DMS153 treated with DMSO at 0.1 percent for 48 hours (cell line): ENCODE results near the gene GIGYF2.
"Not testable (repeated sequence)": the region's sequence is repeated elsewhere in the genome, so short reads cannot be mapped to it uniquely, and the experiment has no call there.

Experiments
- DNase-seq: peaks from one replicate; lab custom pipeline; 2025; ENCODE audit not compliant: unreplicated experiment; lab: John Stamatoyannopoulos, UW

The GIGYF2 gene

DNA sequence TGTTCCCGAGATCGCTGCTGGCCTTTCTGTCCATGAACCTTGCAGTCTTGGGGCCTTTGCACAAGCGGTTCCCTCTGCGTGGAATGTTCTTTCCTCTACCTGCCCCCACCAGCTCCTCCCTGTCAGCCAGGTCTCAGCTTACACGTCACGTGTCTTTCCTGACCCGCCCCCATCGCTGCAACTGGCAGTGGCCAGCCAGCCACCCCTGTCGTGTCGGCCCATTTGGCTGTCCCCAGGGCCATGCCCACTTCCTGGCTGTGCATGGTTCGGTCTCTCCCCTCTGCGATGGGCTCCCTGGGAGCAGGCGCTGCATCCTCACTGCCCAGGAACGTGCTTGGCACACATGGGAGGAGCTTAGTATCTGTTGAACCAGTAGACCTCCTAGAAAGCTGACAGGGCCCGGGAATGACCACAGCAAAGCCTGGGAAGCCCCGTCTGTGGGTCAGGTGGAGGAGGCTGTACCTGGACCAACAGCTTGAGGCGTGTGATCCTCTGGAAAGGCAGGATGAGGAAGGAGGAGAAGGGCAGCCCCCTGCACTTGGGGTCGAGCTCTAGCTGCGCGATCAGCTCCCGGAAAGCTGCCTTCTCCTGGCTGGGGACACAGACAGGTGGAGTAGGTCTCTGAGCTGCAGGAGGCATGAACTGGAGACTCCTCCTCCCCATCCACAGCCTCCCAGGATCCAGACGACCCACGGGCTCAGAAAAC, 193.9 kb downstream of the GIGYF2 start:
- DNase-seq = peak; percentile 74

DNA sequence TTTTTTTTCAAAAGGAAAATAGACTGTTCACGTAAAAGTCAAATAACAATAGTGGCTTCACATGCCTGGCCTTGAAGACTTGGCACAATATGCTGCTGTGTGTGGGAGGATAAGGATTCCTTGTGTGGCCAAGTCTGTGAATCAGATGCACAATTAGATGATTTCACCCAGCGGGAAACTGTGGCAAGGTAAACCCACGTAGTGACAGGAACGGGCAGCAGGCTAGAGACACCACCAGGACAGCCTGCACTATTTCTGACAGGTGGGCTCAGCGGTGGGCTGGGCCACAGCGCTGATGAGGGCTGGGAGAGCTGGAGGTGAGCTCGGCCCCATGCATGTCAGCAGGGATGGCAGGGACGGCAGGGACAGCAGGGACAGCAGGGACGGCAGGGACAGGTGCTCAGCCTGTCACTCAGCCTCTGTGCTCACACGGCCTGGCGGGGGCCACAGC, 194.5 kb downstream of the GIGYF2 start:
- DNase-seq = no peak

DNA sequence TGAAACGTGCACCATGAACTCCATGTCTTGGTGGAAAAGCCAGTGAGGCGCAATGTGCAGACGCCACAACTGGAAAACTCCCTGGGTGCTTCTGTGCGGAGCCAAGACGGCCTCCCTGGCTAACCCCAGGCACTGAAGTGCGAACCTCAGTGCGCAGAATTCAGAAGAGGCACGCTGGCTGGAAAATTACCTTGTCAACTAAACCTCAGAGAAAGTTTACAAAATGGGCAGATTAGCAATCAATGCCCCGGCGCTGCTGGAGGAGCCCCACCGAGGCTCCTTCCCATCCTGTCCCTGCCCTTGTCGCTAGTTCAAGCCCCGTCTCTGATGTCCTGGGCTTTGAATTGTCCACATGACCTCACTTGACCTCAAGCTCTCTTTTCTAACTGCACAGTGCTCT, 195.1 kb downstream of the GIGYF2 start:
- no peak for DNase-seq

DNA sequence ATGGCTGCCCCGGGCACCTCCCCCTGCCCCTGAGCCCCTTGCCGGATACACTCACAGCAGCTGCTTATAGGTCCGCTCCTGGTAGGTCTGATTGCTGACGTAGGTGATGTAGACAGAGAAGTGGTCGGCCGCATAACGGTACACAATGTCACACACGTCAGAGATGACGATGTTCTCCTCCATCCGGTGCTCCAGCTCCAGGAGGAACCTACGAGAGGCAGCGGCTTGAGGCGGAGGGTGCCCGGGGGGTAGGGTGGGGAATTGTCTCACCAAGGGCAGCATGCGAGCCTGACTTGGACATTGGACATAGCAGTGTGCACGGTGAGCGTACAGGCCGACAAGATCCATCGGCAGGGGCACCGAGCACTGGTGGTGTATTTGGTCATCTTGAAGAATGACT, 195.7 kb downstream of the GIGYF2 start:
- no peak for DNase-seq

DNA sequence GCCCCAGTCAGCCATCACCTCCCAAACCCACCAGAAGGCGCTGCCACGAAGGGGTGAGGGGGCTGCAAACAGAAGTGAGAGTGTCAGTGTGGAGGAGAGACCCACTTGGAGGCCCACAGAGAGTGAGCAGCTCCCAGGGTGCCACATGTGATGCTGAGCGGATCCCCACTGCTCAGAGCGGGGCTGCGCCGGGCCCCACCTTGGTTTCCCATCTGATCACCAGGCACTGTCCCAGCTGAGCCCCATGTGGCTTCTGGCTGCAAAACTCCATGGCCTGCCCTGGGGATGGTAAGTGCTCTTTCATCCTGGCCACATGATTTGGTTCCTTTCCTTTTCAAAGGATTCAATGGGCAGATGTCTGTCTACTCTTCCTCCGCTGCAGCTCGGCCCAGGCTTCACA, 196.7 kb downstream of the GIGYF2 start:
- no peak for DNase-seq

DNA sequence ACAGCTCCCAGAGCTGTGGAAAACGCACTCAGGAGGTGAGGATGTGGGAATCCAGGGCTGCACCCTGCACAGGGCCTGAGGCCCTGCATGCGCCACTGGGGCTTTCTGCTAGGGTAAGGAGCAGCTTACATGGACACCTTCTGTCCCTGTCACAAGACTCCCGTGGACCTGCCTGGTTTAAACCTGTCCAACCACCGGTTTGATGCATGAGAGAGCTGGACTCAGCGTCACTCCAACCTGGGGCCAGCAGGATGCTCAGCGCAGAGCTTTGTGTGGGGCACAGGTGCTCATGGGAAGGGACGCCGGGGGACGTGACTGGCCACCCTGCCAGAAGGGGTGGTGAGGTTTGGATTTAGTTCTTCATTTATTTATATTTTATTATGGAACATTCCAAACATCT, 197.1 kb downstream of the GIGYF2 start:
- DNase-seq = no peak

DNA sequence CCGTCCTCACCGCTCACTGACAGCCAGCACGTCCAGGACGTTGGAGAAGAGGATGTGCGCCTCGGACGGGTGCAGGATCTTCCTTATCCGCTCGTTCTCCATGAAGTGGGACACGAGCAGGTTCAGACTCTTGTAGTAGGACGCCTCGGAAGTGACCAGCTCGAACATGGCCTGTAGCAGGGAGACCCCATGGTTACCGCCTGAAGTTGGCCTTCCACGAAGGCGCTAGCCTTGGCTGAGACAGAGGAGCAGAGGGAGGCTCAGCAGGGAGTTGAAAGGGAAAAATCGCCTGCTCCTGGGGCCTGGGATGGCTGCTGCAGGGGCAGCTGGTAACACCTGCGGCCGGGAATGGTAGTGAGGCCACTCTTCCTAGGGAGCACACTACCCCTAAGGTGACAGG, 197.6 kb downstream of the GIGYF2 start:
- DNase-seq = no peak

DNA sequence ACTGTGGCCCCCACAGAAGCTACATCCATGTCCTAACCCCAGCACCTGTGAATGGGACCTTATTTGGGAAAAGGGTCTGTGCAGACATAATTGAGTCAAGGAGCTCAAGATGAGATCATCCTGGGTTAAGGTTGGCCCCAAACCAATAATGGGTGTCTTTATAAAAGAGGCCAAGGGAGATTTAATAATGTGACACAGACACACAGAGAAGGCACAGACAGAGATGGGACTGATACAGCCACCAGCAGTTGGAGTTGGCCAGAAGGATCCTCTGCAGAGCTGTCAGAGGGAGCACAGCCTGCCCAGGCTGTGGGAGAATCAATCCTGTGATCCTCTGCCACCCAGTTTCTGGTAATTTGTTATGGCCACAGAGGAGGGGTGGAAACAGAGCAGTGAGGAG, 199.0 kb downstream of the GIGYF2 start:
- DNase-seq = no peak

DNA sequence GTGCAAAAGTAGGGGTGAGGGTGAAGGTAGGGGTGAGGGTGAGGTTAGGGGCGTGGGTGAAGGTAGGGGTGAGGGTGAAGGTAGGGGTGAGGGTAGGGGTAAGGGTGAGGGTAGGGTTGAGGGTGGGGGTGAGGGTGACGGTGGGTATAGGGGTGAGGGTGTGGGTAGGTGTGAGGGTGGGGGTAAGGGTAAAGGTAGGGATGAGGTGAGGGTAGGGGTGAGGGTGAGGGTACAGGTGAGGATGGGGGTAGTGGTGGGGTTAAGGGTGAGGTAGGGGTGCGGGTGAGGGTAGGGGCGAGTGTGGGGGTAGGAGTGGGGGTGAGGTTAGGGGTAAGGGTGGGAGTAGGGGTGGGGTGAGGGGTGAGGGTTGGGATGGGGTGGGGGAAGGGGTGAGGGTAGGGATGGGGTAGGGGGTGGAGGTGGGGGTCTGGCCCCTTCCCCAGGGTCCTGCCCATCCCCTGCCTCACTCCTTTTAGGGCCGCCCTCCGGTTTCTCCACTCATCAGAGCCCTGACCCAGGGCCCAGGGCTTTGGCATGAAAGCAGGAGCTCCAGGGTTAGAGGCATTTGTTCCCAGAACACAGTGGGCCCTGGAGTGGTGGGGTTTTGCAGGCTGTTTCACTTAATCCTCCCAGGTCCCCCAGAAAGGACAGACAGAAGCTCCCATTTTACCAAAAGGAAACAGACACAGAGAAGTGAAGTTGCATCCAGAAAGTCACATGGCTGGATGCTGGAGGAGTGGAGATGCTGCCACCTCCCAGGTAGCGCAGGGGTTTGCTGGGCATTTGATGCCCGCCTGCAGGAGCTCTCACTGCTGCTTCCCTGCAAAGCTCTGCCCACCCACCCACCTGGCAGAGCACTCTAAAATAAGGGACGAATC, 199.8 kb downstream of the GIGYF2 start:
- DNase-seq = no peak

DNA sequence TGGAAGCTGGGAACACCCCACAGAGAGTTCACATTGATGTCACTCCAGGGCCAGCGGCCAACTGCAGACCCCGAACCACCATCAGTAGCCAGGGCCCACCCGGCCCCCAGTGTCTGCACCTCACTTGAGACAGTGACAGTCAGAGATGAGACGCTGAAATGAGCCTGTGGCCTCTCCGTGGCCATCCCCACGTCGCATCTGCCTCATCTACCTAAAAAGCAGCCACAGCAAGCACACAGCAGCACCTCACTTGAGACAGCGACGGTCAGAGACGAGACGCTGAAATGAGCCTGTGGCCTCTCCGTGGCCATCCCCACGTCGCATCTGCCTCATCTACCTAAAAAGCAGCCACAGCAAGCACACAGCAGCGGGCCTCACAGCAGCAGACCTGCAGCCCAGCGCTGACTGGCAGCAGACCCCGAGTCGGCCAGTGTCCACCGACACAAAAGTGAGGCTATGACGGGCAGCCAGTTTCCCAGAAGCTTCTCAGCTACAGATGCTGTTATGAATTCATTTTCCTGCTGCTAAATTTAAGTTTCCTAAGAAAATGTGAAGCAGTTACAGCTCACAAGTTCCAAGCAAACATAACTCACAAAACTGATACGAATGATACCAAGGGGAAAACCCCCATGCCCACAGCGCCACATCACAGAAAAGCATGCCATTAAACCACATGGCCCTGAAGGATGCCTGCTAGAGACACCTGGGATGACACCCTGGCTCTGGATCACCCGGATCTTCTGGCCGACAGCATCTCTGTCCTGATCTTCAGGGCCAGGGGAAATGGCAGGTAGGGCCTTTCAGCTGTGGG, 200.7 kb downstream of the GIGYF2 start:
- no peak for DNase-seq

DNA sequence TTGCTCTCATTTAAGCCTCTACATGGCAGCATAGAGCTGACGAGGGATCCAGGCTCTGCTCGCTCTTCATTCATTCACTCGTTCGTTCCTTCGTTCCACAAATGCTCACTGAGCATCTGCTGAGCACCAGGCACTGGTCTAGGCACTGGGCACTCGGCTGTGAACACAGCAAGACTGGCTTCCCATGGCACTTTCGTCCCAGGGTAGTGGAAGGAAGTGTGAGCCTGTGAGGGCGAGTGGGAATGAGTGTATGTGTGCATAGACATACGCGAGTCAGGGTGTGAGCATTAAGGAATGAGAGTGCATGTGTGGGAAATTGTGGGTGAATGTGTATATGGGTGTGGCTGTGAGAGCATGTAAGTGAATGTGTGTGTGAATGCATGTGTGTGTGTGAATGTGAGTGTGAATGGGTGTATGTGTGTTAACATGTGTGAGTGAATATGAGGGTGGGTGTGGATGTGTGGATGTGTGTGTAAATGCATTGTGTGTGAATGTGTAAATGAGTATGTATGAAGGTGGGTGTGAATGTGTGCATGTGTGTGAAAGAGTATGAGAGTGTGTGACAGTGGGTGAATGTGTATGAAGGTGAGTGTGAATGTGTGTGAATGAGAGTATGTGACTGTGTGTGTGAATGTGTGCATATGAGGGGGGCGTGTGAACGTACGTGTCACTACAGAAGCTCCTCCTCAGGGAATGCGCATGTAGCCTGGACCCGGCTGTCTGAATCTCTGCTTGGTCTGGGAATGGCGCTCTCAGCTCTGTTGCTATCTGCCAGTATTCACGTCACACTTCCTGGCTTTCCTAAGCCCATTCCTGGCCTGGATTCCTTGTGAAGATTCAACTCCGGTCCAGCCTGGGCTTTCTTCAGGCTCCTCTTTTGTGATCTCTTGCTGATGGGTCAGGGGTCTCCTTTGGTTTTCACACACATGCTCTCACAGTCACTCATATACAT, 201.7 kb downstream of the GIGYF2 start:
- DNase-seq = no peak

DNA sequence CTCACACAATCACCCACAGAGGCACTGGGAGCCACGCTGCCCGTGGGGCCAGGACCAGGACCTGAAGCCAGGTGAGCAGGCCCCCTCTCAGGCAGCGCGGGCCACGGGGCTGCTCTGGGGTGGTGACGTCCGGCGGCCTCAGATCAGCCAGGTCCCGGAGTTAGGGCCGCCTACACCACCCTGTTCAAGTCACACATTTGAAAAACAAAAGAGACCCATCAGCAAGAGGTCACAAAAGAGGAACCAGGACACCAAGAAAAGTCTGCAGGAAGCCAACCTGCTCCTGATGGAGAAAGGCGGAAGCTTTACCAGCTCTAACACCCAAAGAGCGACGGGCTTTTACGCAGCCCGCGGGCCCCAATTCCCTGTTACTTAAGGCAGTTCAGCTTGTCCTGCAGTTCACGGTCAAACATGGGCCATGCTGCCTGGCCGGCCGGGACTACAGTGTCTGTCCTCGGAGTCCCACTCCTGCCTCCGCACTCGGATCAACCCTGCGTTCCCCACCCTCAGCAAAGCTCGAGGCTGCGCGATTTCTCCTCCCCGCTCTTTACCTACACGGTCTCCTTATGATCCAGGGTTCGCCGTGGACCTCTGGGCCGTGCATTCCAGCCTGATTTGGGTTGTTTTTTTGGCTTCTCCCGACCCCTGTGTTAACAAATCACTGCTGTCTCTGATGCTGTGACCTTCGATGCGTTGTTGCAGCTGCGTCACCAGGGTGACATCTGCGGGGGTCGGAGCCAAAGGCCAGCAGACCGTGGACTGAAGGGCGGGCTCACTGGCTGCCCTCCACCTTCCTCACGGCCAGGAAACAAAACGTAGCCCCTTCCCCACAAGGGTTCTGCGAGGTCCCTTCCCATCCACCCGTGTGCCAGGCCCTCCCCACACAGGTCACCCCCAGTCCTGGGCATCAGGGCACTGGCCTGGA, 203.9 kb downstream of the GIGYF2 start:
- no peak for DNase-seq

DNA sequence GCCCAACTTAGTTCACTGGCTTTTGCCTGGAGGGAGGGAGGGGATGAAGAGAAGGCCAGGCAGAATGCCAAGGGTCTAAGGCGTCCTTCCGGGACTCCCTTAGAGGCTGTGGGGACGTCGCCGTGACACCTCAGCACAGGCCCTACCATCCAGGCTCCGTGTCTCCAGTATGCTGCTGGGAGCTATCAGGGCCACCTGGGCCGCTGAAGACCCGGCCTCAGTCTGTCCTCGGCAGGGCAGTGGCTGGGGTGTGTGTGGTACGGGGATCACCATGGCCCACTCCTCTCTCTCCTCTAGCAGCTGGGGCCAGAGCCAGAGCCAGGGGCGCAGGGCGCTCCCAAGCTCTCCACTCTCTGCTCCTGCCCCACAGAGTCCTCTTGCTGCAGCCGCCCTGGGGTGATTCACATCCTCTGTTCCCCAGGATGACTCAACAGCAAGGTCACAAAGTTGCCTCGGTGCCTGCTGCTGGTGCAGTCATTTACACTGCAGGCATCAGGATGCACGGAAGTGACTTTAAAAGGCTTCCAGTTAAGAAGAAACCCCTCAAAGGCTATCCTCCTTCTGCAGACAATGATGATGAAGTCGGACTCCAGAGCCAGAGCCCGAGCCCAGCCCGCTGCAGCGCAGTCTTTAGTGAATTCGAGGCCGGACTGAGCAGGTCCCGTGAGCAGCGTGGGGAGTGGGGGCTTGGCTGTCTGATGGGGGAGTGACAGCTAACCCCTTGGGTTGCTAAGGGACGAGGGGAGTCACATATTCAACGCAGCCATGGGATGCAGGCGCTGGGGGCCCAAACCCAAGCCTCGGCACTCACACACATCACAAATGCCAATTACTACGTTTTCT, 204.8 kb downstream of the GIGYF2 start:
- DNase-seq = no peak

DNA sequence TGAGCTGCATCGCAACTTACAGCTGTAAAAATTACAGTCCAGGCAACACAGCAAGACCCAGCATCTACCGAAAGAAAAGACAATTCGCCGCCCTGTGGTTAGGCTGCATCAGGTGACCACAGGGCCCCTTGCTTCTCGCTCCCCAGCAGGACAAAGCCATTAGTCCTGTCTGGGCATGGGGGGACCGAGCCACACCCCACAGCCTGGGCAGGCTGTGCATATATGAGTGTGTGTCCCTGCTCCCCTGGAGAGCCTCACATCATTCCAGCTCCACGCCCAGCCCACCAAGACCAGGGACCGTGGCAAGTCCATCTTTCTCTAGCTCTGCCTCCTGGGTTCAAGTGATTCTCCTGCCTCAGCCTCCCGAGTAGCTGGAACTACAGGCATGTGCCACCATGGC, 206.9 kb downstream of the GIGYF2 start:
- no peak for DNase-seq

DNA sequence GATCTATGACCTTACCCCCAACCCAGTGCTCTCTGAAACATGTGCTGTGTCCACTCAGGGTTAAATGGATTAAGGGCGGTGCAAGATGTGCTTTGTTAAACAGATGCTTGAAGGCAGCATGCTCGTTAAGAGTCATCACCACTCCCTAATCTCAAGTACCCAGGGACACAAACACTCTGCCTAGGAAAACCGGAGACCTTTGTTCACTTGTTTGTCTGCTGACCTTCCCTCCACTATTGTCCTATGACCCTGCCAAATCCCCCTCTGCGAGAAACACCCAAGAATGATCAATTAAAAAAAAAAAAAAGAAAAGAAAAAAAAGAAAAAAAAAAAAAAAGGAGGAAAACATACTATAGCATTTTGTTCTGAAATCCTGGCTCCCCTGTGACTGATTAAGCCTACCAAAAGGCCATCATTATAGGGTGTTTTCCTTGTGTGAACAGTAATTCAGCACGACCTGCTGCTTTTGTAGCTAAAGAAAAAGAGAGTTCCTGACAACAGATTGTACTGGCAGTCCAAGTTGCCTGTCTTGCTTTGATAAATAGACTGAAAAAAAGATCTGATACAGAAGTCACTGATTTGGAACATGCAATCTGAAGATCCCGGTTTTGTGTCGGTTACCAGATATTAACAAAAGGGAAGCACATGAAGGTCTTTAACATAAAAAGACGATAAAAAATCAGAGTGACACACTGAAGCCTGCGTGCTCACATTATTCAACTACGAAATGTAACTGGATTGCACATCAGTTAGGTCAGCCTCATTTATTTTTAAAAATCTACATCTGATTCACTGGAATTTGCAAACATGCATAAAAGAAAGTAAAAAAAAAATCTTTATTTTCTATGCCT, 210.0 kb downstream of the GIGYF2 start:
- DNase-seq = peak; percentile 27

DNA sequence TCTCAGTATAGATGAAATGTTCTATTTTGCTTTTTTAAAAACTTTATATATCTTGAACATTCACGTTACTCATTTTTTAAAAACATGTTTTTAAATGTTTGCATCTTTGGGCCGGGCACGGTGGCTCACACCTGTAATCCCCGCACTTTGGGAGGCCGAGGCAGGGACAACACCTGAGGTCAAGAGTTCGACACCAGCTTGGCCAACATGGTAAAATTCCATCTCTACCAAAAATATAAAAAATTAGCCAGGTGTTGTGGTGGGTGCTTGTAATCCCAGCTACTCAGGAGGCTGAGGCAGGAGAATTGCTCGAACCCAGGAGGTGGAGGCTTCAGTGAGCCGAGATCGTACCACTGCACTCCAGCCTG, 210.6 kb downstream of the GIGYF2 start:
- not testable (repeated sequence) for DNase-seq

DNA sequence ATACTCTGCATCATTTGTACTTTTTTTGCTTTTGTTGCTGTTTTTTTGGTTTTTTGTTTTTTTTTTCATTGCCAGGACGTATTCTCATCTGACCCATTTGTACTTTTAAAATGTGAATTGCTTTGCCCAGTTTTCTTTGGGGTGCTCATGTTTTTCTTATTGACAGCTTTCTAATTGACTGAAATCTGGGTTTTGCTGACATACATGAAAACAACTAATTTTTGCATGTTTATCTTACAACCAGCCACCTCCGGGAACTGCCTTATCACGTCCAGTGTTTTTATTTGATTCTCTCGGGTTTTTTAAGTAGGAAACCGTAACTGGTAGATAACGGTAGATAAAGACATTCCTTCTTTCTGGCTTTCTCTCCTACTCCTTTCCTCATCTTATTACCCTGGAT, 211.6 kb downstream of the GIGYF2 start:
- no peak for DNase-seq
